Astrocyte (in vitro differentiated cells and primary cell): Measurements from ENCODE around the gene SMAD3. TPM values are rescaled to one million over a fixed set of nuclear protein-coding genes. Genes with fewer than 3 reads are reported as not detected.
A peak's percentile ranks its signal among the peaks of the same experiment; 100 is the strongest.

Source experiments
- DNase-seq: peaks from one replicate; pipeline ENCODE4 v3.0.0-alpha.2; 2010; ENCODE audit warnings: low read depth
- FAIRE-seq: peaks from 2 replicates; lab custom pipeline; 2011; peaks lifted over from hg19 to GRCh38; lab: Jason Lieb, UNC
- H2AFZ ChIP-seq: 2 replicates; pipeline ENCODE4 v1.6.0; 2012; ENCODE audit warnings: low read depth, low read length, inconsistent platforms
- H3K27ac ChIP-seq: 2 replicates; pipeline ENCODE4 v1.5.1; 2011; ENCODE audit warnings: low read depth, low read length, inconsistent platforms
- H3K27me3 ChIP-seq: 2 replicates; pipeline ENCODE4 v1.6.0; 2011; ENCODE audit warnings: low read length, inconsistent platforms; ENCODE audit not compliant: insufficient read depth
- H3K36me3 ChIP-seq: 2 replicates; pipeline ENCODE4 v1.5.1; 2011; ENCODE audit warnings: low read length, inconsistent platforms; ENCODE audit not compliant: insufficient read depth
- H3K4me1 ChIP-seq: 2 replicates; pipeline ENCODE4 v1.5.1; 2011; ENCODE audit warnings: low read length, inconsistent platforms; ENCODE audit not compliant: insufficient read depth
- H3K4me2 ChIP-seq: 2 replicates; pipeline ENCODE4 v1.6.0; 2012; ENCODE audit warnings: low read length, inconsistent platforms
- H3K4me3 ChIP-seq: 2 replicates; pipeline ENCODE4 v1.5.1; 2011; ENCODE audit warnings: low read depth, mild to moderate bottlenecking, low read length, inconsistent platforms; ENCODE audit not compliant: insufficient read depth
- H3K79me2 ChIP-seq: 2 replicates; pipeline ENCODE4 v1.6.0; 2012; ENCODE audit warnings: mild to moderate bottlenecking, low read length, inconsistent platforms; ENCODE audit not compliant: insufficient read depth
- H3K9ac ChIP-seq: 2 replicates; pipeline ENCODE4 v1.6.0; 2012; ENCODE audit warnings: mild to moderate bottlenecking, low read length, inconsistent platforms
- H3K9me3 ChIP-seq: 2 replicates; pipeline ENCODE4 v1.5.1; 2012; ENCODE audit warnings: low read depth, mild to moderate bottlenecking, low read length, inconsistent platforms; ENCODE audit not compliant: insufficient read depth
- H4K20me1 ChIP-seq: 2 replicates; pipeline ENCODE4 v1.6.0; 2012; ENCODE audit warnings: low read length, inconsistent platforms; ENCODE audit not compliant: insufficient read depth
- H3K27ac Mint-ChIP-seq: one replicate; pipeline ENCODE4 v1.8.0; 2021; ENCODE audit warnings: mild to moderate bottlenecking, mixed read lengths; ENCODE audit not compliant: unreplicated experiment
- H3K27me3 Mint-ChIP-seq: one replicate; pipeline ENCODE4 v1.8.0; 2021; ENCODE audit warnings: low read depth, mixed read lengths; ENCODE audit not compliant: unreplicated experiment
- H3K36me3 Mint-ChIP-seq: one replicate; pipeline ENCODE4 v1.8.0; 2021; ENCODE audit warnings: low read depth, mixed read lengths; ENCODE audit not compliant: unreplicated experiment
- H3K4me1 Mint-ChIP-seq: one replicate; pipeline ENCODE4 v1.8.0; 2021; ENCODE audit warnings: low read depth, mixed read lengths; ENCODE audit not compliant: unreplicated experiment
- H3K4me3 Mint-ChIP-seq: one replicate; pipeline ENCODE4 v1.8.0; 2021; ENCODE audit warnings: mild to moderate bottlenecking, moderate library complexity, mixed read lengths; ENCODE audit not compliant: unreplicated experiment
- H3K9me3 Mint-ChIP-seq: one replicate; pipeline ENCODE4 v1.8.0; 2021; ENCODE audit warnings: mild to moderate bottlenecking, mixed read lengths; ENCODE audit not compliant: unreplicated experiment
- CTCF ChIP-seq: IDR thresholded peaks from 2 replicates; pipeline ENCODE4 v1.5.1; 2011; ENCODE audit warnings: low read depth, mild to moderate bottlenecking, inconsistent platforms, low read length, moderate library complexity; ENCODE audit not compliant: insufficient read depth
- EZH2 ChIP-seq: IDR thresholded peaks from 2 replicates; pipeline ENCODE4 v1.6.1; 2012; ENCODE audit warnings: mild to moderate bottlenecking, low read length, inconsistent platforms; ENCODE audit not compliant: insufficient read depth
- total RNA-seq: library from RNA; stranded (reverse); gene quantifications from 2 replicates; pipeline ENCODE4 v1.2.1, GENCODE V29; 2021

Gene SMAD3
- total RNA-seq, 1 donor from 2014 or later, result 78.0 TPM

- Histone ChIP-seq H4K20me1 (peaks cover 6% of the 10 kb centered on the region), H3K27ac (peak overlapping the region; percentile 97), H3K4me2 (peak overlapping the region; percentile 72), H3K79me2 (peaks cover 83% of the 10 kb centered on the region), H3K4me1 (peaks cover 52% of the 10 kb centered on the region), H3K9me3 (no peaks in the 10 kb centered on the region), H3K9ac (peak overlapping the region; percentile 80), H2AFZ (no peak overlapping the region), H3K27me3 (no peaks in the 10 kb centered on the region), H3K4me3 (peak overlapping the region; percentile 29), H3K36me3 (no peaks in the 10 kb centered on the region)
- FAIRE-seq (no peak), DNase-seq (no peak)
- peaks cover 68% of the 10 kb centered on the region for H3K4me1 Mint-ChIP-seq
- H3K9me3 Mint-ChIP-seq, result no peaks in the 10 kb centered on the region
- peak overlapping the region; percentile 55 for H3K4me3 Mint-ChIP-seq
- H3K36me3 Mint-ChIP-seq, result peaks cover 12% of the 10 kb centered on the region
- no peaks in the 10 kb centered on the region for H3K27me3 Mint-ChIP-seq
- no peak for TF ChIP-seq CTCF
- no peak for TF ChIP-seq EZH2
- peak overlapping the region; percentile 88 for H3K27ac Mint-ChIP-seq
Measured at GRCh38 chr15:67126551-67127330, 61.3 kb downstream of the SMAD3 start.

DNA sequence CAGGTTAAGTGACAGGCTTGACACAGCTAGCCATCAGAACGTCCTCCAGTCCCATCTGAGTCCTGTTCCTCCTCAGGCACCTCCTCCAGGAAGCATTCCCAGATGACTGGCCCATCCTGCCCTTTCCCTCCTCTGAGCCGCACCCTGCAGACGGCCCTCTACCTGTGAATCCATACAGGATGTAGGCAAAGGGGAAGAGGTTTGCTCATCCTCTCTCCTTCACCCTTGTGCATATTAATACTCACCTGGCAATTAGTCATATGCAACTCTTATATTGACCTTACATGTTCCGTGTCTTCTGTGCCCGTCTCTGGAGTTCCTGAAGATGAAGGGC, 61.9 kb downstream of the SMAD3 start:
- Mint-ChIP-seq H3K9me3 (no peaks in the 10 kb centered on the region), H3K36me3 (peaks cover 12% of the 10 kb centered on the region), H3K4me1 (peaks cover 67% of the 10 kb centered on the region), H3K27me3 (no peaks in the 10 kb centered on the region), H3K4me3 (peak overlapping the region; percentile 55), H3K27ac (peak overlapping the region; percentile 79)
- FAIRE-seq (no peak), DNase-seq (no peak)
- Histone ChIP-seq H3K4me2 (peak overlapping the region; percentile 72), H3K36me3 (no peaks in the 10 kb centered on the region), H3K9ac (peak overlapping the region; percentile 80), H3K27me3 (no peaks in the 10 kb centered on the region), H3K4me3 (no peak overlapping the region), H3K27ac (peak overlapping the region; percentile 97), H3K79me2 (peaks cover 83% of the 10 kb centered on the region), H4K20me1 (peaks cover 7% of the 10 kb centered on the region), H3K4me1 (peaks cover 50% of the 10 kb centered on the region), H2AFZ (no peak overlapping the region), H3K9me3 (no peaks in the 10 kb centered on the region)
- no peak for TF ChIP-seq EZH2
- TF ChIP-seq CTCF, result no peak

DNA sequence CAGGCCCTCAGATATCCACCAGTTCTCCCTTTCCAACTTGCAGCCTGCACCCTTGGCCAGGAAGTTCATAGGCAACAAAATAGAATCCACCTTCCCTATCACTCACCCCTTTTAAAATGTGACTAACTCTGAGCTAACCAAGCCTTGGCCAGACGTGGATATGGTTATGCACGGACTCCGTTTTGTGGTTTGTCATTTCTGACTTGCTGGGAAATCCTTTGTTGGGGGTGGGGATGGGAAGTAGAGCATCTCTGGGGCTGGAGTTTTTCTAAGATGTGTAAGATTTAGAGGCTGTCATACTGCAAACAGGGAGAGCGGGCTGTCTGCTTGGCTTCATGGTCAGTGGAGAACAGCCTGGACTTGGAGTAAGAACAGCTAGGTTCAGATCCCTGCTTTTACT, 62.6 kb downstream of the SMAD3 start:
- Histone ChIP-seq H3K9ac (peak overlapping the region; percentile 80), H3K27ac (peak overlapping the region; percentile 97), H3K4me3 (no peak overlapping the region), H4K20me1 (peaks cover 13% of the 10 kb centered on the region), H3K4me2 (peak overlapping the region; percentile 72), H3K27me3 (no peaks in the 10 kb centered on the region), H3K36me3 (no peaks in the 10 kb centered on the region), H3K9me3 (no peaks in the 10 kb centered on the region), H2AFZ (no peak overlapping the region), H3K4me1 (peaks cover 50% of the 10 kb centered on the region), H3K79me2 (peaks cover 83% of the 10 kb centered on the region)
- DNase-seq (peak; percentile 99), FAIRE-seq (peak; percentile 70)
- Mint-ChIP-seq H3K36me3 (peaks cover 12% of the 10 kb centered on the region), H3K4me3 (no peak overlapping the region), H3K4me1 (peaks cover 69% of the 10 kb centered on the region), H3K27me3 (no peaks in the 10 kb centered on the region), H3K27ac (peak overlapping the region; percentile 79), H3K9me3 (no peaks in the 10 kb centered on the region)
- TF ChIP-seq EZH2 (no peak), CTCF (no peak)
